ENCODE measurements around the gene CARD9. TPM values are rescaled to one million over a fixed set of nuclear protein-coding genes. Genes with fewer than 3 reads are reported as not detected.

CARD9 gene
- total and polyA plus RNA-seq, 2 of the 4 experiments (the other 2 are of a cell fraction) = 0.36 to 1.9 TPM

DNA sequence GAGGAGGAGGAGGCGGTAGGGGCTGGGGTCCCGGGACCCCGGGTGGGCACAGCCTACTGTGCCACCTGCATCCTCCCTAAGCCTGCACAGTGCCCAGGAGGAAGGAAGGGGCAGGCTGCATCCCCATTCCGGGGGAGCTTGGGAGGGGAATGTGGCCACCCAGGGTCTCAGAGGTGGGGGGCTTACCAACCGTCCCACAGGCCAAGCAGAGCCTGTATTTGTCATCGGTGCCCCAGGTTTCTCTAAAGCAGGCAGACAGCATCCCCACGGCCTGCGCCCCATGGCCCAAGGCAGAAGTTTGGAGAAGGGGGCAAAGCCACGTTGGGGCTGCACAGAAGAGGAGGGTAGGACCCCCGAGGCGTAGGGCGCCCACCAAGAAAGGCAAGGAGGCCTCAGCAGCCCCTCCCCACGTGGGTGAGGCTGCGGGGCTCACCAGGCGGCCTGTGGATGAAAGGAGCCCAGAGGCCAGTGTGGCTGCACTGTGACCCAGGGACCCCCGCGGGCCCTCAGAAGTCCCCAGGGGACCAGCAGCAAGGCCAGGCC, 46.6 kb downstream of the CARD9 start:
- peak overlapping the region; percentile 100 for H3K4ac ChIP-seq (ENCODE audit: low read depth, low read length)
- peak overlapping the region; percentile 65 for H3K9ac ChIP-seq (ENCODE audit: low read depth, low read length)
- peak overlapping the region; percentile 98 for H3K23ac ChIP-seq (ENCODE audit: low read depth, low read length)
- peaks cover 5% of the 10 kb centered on the region for H3K9me1 ChIP-seq (ENCODE audit: insufficient read depth, low read length)
- H3K4me2 ChIP-seq (ENCODE audit: low read depth, low read length) = peak overlapping the region; percentile 37
- H3K18ac ChIP-seq (ENCODE audit: low read depth, low read length) = peak overlapping the region; percentile 97
- no peaks in the 10 kb centered on the region for H3K9me3 ChIP-seq (ENCODE audit: control insufficient read depth, insufficient read depth, low read length)
- ATAC-seq (ENCODE audit: low read depth) (peak; percentile 0), DNase-seq (no peak)
- H3K14ac ChIP-seq (replicated peaks; ENCODE audit: low read depth, low read length) = peak overlapping the region; percentile 99
- peak overlapping the region; percentile 99 for H4K91ac ChIP-seq (ENCODE audit: insufficient read depth, low read depth, low read length)
- H3K4me1 ChIP-seq (ENCODE audit: control insufficient read depth, insufficient read depth, low read length) = peaks cover 33% of the 10 kb centered on the region
- peak overlapping the region; percentile 97 for H3K27ac ChIP-seq (ENCODE audit: insufficient read depth, low read length)
- ChIA-PET CTCF (interaction anchor here (0.7 to 1.4 kb wide), 3 partner anchors 14 to 36 kb away, joined by 3 read pairs; no protein-coding TSS in a partner anchor), POLR2A (ENCODE audit: unreplicated experiment) (no interaction called here)
- peak overlapping the region; percentile 85 for H2AFZ ChIP-seq (replicated peaks; ENCODE audit: low read length, poor library complexity)
- no peaks in the 10 kb centered on the region for H3K27me3 ChIP-seq (ENCODE audit: control insufficient read depth, insufficient read depth, low read length)
- H2AK5ac ChIP-seq (ENCODE audit: low read depth, low read length) = peak overlapping the region; percentile 100
- peak overlapping the region; percentile 99 for H2BK5ac ChIP-seq (ENCODE audit: low read depth, low read length, poor library complexity, severe bottlenecking)
- dilution Hi-C loops (cut with HindIII; ENCODE audit: low sequenced_read_pairs, unreplicated experiment) = no loop called here
- peak overlapping the region; percentile 99; the same call in 2 of the 3 replicates for H2BK15ac ChIP-seq (ENCODE audit: low read depth, low read length)
- no peak overlapping the region for H3K4me3 ChIP-seq (ENCODE audit: insufficient read depth, low read depth, low read length)
- H2BK120ac ChIP-seq (ENCODE audit: low read depth, low read length) = peak overlapping the region; percentile 100
- WGBS, 2 experiments (ENCODE audit: extremely low coverage in 2 of 2, insufficient read length in 1 of 2) = no CpG with 5 or more reads among the region's 17 CpGs
- H3K79me1 ChIP-seq (ENCODE audit: low read depth in 1 of 2, low read length in 2 of 2) = peaks cover 3 to 25% of the 10 kb centered on the region in 2 experiments; a peak in 1 of 4 replicates
- peak overlapping the region; percentile 96 for H3K56ac ChIP-seq (ENCODE audit: extremely low read depth, insufficient read depth, low read length)
- H4K20me1 ChIP-seq (ENCODE audit: insufficient read depth, low read length) = peaks cover 36% of the 10 kb centered on the region
- peaks cover 8% of the 10 kb centered on the region; the same call in 1 of the 2 replicates for H3K36me3 ChIP-seq (ENCODE audit: control insufficient read depth, insufficient read depth, low read length)
- peak overlapping the region; percentile 100 for H2AK9ac ChIP-seq (replicated peaks; ENCODE audit: low read depth, low read length, poor library complexity)
- TF ChIP-seq CEBPB (IDR thresholded peaks at IDR 0.05; ENCODE audit: low read depth, low read length) = no peak
- TF ChIP-seq, protein P1, sequence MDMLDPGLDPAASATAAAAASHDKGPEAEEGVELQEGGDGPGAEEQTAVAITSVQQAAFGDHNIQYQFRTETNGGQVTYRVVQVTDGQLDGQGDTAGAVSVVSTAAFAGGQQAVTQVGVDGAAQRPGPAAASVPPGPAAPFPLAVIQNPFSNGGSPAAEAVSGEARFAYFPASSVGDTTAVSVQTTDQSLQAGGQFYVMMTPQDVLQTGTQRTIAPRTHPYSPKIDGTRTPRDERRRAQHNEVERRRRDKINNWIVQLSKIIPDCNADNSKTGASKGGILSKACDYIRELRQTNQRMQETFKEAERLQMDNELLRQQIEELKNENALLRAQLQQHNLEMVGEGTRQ (IDR thresholded peaks at IDR 0.05; ENCODE audit: low read depth, low read length) = no peak
- no peak for TF ChIP-seq CHD1 (IDR thresholded peaks at IDR 0.05; ENCODE audit: low read depth, low read length)
- no peak for TF ChIP-seq RCOR1 (IDR thresholded peaks at IDR 0.05; ENCODE audit: insufficient replicate concordance, low read length)
- no peak for TF ChIP-seq RFX5 (IDR thresholded peaks at IDR 0.05; ENCODE audit: low read depth, low read length)
- no peak for TF ChIP-seq MAFK (IDR thresholded peaks at IDR 0.05; ENCODE audit: low read depth, low read length)
- TF ChIP-seq, protein P2, sequence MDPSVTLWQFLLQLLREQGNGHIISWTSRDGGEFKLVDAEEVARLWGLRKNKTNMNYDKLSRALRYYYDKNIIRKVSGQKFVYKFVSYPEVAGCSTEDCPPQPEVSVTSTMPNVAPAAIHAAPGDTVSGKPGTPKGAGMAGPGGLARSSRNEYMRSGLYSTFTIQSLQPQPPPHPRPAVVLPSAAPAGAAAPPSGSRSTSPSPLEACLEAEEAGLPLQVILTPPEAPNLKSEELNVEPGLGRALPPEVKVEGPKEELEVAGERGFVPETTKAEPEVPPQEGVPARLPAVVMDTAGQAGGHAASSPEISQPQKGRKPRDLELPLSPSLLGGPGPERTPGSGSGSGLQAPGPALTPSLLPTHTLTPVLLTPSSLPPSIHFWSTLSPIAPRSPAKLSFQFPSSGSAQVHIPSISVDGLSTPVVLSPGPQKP (IDR thresholded peaks at IDR 0.05; ENCODE audit: borderline replicate concordance, low read depth, low read length) = no peak
- no peak for TF ChIP-seq RAD21 (IDR thresholded peaks at IDR 0.05; ENCODE audit: low read length)
- TF ChIP-seq SMC3 (IDR thresholded peaks at IDR 0.05; ENCODE audit: low read depth, low read length) = no peak
- no peak for TF ChIP-seq MAZ (IDR thresholded peaks at IDR 0.05; ENCODE audit: borderline replicate concordance, low read depth, low read length)
- no peak for TF ChIP-seq BHLHE40 (IDR thresholded peaks at IDR 0.05; ENCODE audit: low read depth, low read length)
- peak overlapping the region; percentile 98 for H4K5ac ChIP-seq (ENCODE audit: low read depth, low read length)
- in situ Hi-C loops (cut with MboI; ENCODE audit: low sequenced_read_pairs) = no loop called here
- no TSS peak for BruUV-seq (replicated peaks)
- peak overlapping the region; percentile 97 to 99 for H4K8ac ChIP-seq (ENCODE audit: low read depth in 2 of 2, low read length in 2 of 2)
- H2BK20ac ChIP-seq (ENCODE audit: low read depth, low read length) = peak overlapping the region; percentile 96
- intact Hi-C loops (cut with micrococcal nuclease) = loop anchor here (5.0 kb wide), 1 partner anchor 75 kb away; the partner anchor contains the start of gene SNAPC4

All from IMR-90 (cell line).